HEK293 (cell line): Measurements from ENCODE around the gene CTXN3.

ENCODE experiments used
- CTCF ChIA-PET: fragments of 350-600 bp; formaldehyde crosslinking; extraction: SDS; loops from one replicate; lab custom pipeline; 2021; ENCODE audit warnings: antibody characterized with exemption; lab: Yijun Ruan, JAX
- POLR2A ChIA-PET: fragments of 300-600 bp; formaldehyde crosslinking; extraction: SDS; loops from one replicate; lab custom pipeline; 2020; ENCODE audit warnings: antibody characterized with exemption, inconsistent platforms; lab: Yijun Ruan, JAX
- H3K27ac ChIP-seq: fragments of 200-500 bp; sonication (Bioruptor generic); 2 replicates; pipeline ENCODE4 v1.5.1; 2014; ENCODE audit warnings: low read depth, low read length, control low read depth, inconsistent platforms; ENCODE audit errors: extremely low read depth
- H3K36me3 ChIP-seq, 2 experiments: fragments of 200-500 bp in 1 of 2; sonication (Bioruptor generic) in 1 of 2; 1 replicate in 1 of 2; 2 replicates in 1 of 2; pipeline ENCODE4 v1.5.1; 2014 to 2017; ENCODE audit warnings: inconsistent platforms in 2 of 2, low read length in 2 of 2; ENCODE audit not compliant: control insufficient read depth in 2 of 2, insufficient read depth in 1 of 2
- H3K4me1 ChIP-seq: fragments of 200-500 bp; sonication (Bioruptor generic); 2 replicates; pipeline ENCODE4 v1.5.1; 2014; ENCODE audit warnings: mild to moderate bottlenecking, low read length, inconsistent platforms; ENCODE audit not compliant: control insufficient read depth, insufficient read depth
- H3K4me3 ChIP-seq: 2 replicates; pipeline ENCODE4 v1.5.1; 2011; ENCODE audit warnings: low read depth, mild to moderate bottlenecking, control low read depth, low read length, moderate library complexity
- H3K9me3 ChIP-seq: fragments of 200-500 bp; sonication (Bioruptor generic); 2 replicates; pipeline ENCODE4 v1.5.1; 2014; ENCODE audit warnings: low read depth, low read length, inconsistent platforms; ENCODE audit not compliant: control insufficient read depth, insufficient read depth
- FEZF1 ChIP-seq: fragments of 450-650 bp; formaldehyde crosslinking; IDR thresholded peaks from 2 replicates; pipeline ENCODE4 v1.5.1; 2016; ENCODE audit warnings: missing biosample characterization, missing genetic modification characterization
- GLI4 ChIP-seq: fragments of 450-650 bp; formaldehyde crosslinking; IDR thresholded peaks from 2 replicates; pipeline ENCODE4 v1.5.1; 2016; ENCODE audit warnings: missing biosample characterization, missing genetic modification characterization
- HOXA7 ChIP-seq: sonication (generic); formaldehyde crosslinking; IDR thresholded peaks from 2 replicates; pipeline ENCODE4 v1.8.1; 2022; ENCODE audit warnings: missing genetic modification reagents, borderline replicate concordance
- YY1 ChIP-seq: fragments of 450-650 bp; formaldehyde crosslinking; IDR thresholded peaks from 2 replicates; pipeline ENCODE4 v1.5.1; 2018; ENCODE audit warnings: missing biosample characterization, missing genetic modification characterization
- ZBTB48 ChIP-seq: fragments of 450-650 bp; formaldehyde crosslinking; IDR thresholded peaks from 2 replicates; pipeline ENCODE4 v1.5.1; 2016; ENCODE audit warnings: missing biosample characterization, missing genetic modification characterization
- ZNF138 ChIP-seq: fragments of 450-650 bp; formaldehyde crosslinking; IDR thresholded peaks from 2 replicates; pipeline ENCODE4 v1.5.1; 2016; ENCODE audit warnings: missing biosample characterization, missing genetic modification characterization, borderline replicate concordance
- ZNF214 ChIP-seq: fragments of 450-650 bp; formaldehyde crosslinking; IDR thresholded peaks from 2 replicates; pipeline ENCODE4 v1.5.1; 2017; ENCODE audit warnings: missing biosample characterization, mild to moderate bottlenecking, missing genetic modification characterization, borderline replicate concordance
- ZNF23 ChIP-seq: fragments of 450-650 bp; formaldehyde crosslinking; IDR thresholded peaks from 2 replicates; pipeline ENCODE4 v1.5.1; 2016; ENCODE audit warnings: missing biosample characterization, missing genetic modification characterization, borderline replicate concordance
- ZNF37A ChIP-seq: fragments of 450-650 bp; IDR thresholded peaks from 2 replicates; pipeline ENCODE4 v1.5.1; 2018; ENCODE audit warnings: missing biosample characterization, missing genetic modification characterization
- TF ChIP-seq, protein P1 (sequence below): fragments of 450-650 bp; formaldehyde crosslinking; IDR thresholded peaks from 2 replicates; pipeline ENCODE4 v1.5.1; 2016; ENCODE audit warnings: missing biosample characterization, missing genetic modification characterization
- TF ChIP-seq, protein P2 (sequence below): fragments of 450-650 bp; formaldehyde crosslinking; IDR thresholded peaks from 2 replicates; pipeline ENCODE4 v1.5.1; 2016; ENCODE audit warnings: missing biosample characterization, missing genetic modification characterization
- TF ChIP-seq, protein P3 (sequence below): fragments of 450-650 bp; formaldehyde crosslinking; IDR thresholded peaks from 2 replicates; pipeline ENCODE4 v1.5.1; 2017; ENCODE audit warnings: missing biosample characterization, missing genetic modification characterization
- TF ChIP-seq, protein P4 (sequence below): fragments of 450-650 bp; formaldehyde crosslinking; IDR thresholded peaks from 2 replicates; pipeline ENCODE4 v1.5.1; 2016; ENCODE audit warnings: missing biosample characterization, missing genetic modification characterization
- TF ChIP-seq, protein P5 (sequence below): fragments of 450-650 bp; formaldehyde crosslinking; IDR thresholded peaks from 2 replicates; pipeline ENCODE4 v1.5.1; 2016; ENCODE audit warnings: missing biosample characterization, missing genetic modification characterization

CTXN3 gene

DNA sequence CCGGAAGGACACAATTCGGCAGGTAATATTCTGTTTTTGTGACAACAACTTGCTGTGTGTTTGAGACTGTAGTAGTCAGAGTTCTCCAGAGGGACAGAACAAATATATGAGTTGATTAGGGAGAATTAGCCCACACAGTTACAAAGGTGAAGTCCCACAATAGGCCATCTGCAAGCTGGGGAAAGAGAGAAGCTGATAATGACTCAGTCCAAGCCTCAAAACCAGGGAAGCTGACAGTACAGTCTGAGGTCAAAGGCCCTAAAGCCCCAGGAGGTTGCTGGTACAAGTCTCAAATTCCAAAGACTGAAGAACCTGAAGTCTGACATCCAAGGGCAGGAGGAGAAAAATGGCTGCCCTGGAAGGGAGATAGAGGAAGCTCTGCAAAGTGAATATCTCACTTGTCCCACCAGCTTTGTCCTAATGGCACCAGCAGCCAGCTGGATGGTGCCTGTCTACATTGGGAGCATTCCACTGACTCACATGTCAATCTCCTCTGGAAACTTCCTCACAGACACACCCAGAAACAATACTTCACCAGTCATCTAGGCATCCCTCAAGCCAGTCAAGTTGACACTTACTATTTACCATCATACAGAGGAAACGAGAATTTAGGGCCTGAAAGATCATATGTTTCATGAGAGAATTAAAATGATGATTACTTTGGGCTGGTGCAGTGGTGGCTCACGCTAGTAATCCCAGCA, 36.3 kb upstream of the CTXN3 start (continued):
- TF ChIP-seq, protein P1, sequence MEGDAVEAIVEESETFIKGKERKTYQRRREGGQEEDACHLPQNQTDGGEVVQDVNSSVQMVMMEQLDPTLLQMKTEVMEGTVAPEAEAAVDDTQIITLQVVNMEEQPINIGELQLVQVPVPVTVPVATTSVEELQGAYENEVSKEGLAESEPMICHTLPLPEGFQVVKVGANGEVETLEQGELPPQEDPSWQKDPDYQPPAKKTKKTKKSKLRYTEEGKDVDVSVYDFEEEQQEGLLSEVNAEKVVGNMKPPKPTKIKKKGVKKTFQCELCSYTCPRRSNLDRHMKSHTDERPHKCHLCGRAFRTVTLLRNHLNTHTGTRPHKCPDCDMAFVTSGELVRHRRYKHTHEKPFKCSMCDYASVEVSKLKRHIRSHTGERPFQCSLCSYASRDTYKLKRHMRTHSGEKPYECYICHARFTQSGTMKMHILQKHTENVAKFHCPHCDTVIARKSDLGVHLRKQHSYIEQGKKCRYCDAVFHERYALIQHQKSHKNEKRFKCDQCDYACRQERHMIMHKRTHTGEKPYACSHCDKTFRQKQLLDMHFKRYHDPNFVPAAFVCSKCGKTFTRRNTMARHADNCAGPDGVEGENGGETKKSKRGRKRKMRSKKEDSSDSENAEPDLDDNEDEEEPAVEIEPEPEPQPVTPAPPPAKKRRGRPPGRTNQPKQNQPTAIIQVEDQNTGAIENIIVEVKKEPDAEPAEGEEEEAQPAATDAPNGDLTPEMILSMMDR (tag by site-specific recombination) = no peak
- TF ChIP-seq ZNF37A = no peak

DNA sequence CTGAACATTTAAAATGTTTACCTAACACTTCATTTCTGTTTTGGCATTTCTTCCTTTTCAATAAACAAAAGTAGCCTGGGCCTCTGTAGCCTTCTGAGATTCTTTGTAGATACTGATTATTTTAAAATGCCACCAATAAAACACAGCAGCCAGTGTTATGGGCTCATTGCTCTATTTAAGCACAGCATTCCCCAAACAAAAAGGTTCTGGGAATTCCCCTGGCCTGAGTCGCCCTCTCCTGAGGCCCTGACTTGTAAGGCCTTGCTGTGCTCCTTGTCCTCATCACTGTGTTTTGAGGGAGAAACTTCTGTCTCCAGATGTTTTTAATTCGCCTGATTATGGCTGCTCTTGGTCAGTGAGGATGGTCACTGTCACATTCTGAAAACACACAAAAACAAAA, 33.0 kb upstream of the CTXN3 start:
- TF ChIP-seq ZNF138 (no peak), HOXA7 (CRISPR knock-in tag) (no peak), YY1 (tag by site-specific recombination) (no peak), ZNF214 (tag by site-specific recombination) (no peak), ZNF23 (no peak), ZBTB48 (tag by site-specific recombination) (no peak), FEZF1 (tag by site-specific recombination) (no peak), GLI4 (no peak)
- TF ChIP-seq, protein P2, sequence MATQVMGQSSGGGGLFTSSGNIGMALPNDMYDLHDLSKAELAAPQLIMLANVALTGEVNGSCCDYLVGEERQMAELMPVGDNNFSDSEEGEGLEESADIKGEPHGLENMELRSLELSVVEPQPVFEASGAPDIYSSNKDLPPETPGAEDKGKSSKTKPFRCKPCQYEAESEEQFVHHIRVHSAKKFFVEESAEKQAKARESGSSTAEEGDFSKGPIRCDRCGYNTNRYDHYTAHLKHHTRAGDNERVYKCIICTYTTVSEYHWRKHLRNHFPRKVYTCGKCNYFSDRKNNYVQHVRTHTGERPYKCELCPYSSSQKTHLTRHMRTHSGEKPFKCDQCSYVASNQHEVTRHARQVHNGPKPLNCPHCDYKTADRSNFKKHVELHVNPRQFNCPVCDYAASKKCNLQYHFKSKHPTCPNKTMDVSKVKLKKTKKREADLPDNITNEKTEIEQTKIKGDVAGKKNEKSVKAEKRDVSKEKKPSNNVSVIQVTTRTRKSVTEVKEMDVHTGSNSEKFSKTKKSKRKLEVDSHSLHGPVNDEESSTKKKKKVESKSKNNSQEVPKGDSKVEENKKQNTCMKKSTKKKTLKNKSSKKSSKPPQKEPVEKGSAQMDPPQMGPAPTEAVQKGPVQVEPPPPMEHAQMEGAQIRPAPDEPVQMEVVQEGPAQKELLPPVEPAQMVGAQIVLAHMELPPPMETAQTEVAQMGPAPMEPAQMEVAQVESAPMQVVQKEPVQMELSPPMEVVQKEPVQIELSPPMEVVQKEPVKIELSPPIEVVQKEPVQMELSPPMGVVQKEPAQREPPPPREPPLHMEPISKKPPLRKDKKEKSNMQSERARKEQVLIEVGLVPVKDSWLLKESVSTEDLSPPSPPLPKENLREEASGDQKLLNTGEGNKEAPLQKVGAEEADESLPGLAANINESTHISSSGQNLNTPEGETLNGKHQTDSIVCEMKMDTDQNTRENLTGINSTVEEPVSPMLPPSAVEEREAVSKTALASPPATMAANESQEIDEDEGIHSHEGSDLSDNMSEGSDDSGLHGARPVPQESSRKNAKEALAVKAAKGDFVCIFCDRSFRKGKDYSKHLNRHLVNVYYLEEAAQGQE = no peak
- TF ChIP-seq, protein P3, sequence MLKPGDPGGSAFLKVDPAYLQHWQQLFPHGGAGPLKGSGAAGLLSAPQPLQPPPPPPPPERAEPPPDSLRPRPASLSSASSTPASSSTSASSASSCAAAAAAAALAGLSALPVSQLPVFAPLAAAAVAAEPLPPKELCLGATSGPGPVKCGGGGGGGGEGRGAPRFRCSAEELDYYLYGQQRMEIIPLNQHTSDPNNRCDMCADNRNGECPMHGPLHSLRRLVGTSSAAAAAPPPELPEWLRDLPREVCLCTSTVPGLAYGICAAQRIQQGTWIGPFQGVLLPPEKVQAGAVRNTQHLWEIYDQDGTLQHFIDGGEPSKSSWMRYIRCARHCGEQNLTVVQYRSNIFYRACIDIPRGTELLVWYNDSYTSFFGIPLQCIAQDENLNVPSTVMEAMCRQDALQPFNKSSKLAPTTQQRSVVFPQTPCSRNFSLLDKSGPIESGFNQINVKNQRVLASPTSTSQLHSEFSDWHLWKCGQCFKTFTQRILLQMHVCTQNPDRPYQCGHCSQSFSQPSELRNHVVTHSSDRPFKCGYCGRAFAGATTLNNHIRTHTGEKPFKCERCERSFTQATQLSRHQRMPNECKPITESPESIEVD (tag by site-specific recombination) = no peak
- TF ChIP-seq, protein P4, sequence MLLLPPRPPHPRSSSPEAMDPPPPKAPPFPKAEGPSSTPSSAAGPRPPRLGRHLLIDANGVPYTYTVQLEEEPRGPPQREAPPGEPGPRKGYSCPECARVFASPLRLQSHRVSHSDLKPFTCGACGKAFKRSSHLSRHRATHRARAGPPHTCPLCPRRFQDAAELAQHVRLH (tag by site-specific recombination) = no peak
- TF ChIP-seq, protein P5, sequence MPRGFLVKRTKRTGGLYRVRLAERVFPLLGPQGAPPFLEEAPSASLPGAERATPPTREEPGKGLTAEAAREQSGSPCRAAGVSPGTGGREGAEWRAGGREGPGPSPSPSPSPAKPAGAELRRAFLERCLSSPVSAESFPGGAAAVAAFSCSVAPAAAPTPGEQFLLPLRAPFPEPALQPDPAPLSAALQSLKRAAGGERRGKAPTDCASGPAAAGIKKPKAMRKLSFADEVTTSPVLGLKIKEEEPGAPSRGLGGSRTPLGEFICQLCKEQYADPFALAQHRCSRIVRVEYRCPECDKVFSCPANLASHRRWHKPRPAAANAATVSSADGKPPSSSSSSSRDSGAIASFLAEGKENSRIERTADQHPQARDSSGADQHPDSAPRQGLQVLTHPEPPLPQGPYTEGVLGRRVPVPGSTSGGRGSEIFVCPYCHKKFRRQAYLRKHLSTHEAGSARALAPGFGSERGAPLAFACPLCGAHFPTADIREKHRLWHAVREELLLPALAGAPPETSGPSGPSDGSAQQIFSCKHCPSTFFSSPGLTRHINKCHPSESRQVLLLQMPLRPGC (tag by site-specific recombination) = no peak
- TF ChIP-seq, all 188 proteins: peak for 0
- H3K9me3 ChIP-seq = no peaks in the 10 kb centered on the region
- no peaks in the 10 kb centered on the region for H3K4me1 ChIP-seq
- ChIA-PET POLR2A (no interaction called here), CTCF (no interaction called here)
- H3K36me3 ChIP-seq = no peaks in the 10 kb centered on the region
- H3K27ac ChIP-seq = no peak overlapping the region
- no peak overlapping the region for H3K4me3 ChIP-seq
